ENCODE data around the gene MLLT6. TPM values are rescaled to one million over a fixed set of nuclear protein-coding genes. Genes with fewer than 3 reads are reported as not detected.

MLLT6 gene
- total RNA-seq, 3 donors from 2014 or later, result 90.1 to 164 (median 112) TPM

DNA sequence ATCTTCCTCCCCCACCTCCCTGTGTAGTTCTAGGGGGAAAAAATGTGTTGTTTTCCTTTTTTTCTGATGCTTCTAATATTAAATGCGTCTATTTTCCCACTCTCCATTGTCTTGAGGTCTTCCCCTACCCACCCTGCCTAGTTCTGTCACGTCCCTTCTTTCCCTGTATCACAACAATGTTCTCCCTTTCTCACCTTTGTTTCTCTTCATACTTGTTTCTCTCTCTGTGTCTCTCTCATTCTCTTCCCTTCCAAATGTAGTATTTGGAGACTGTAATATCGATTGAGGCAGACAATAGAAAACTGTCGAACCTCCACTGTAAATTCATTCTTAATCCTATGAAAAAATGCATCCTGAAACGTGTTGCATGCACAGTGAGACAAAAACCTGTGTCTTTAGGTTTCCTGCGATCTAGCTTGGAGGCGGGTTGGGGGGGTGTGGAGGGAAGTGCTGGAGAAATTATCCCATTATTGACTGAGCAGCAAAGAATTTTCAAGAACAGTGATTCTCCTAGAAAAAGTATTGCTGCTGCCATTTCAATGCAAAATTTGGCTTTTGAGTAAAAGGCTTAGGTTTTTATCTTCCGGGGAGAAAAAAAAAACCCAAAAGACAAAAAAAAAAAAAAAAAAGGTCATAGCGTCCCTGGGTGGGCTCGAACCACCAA lies 46.2 kb downstream of the MLLT6 start:
- ATAC-seq (no peak), DNase-seq (peak in 1 of 3 donors; percentile 51)
- intact Hi-C loops (cut with DNase I, micrococcal nuclease), result no loop called here
- Histone ChIP-seq H3K4me3 (peak overlapping the region; percentile 84), H3K4me1 (ENCODE audit: low read depth) (peaks cover 51% of the 10 kb centered on the region), H3K9me3 (no peaks in the 10 kb centered on the region), H3K36me3 (ENCODE audit: low read depth) (peaks cover 9% of the 10 kb centered on the region)
- TF ChIP-seq CTCF (IDR thresholded peaks at IDR 0.05), result no peak

DNA sequence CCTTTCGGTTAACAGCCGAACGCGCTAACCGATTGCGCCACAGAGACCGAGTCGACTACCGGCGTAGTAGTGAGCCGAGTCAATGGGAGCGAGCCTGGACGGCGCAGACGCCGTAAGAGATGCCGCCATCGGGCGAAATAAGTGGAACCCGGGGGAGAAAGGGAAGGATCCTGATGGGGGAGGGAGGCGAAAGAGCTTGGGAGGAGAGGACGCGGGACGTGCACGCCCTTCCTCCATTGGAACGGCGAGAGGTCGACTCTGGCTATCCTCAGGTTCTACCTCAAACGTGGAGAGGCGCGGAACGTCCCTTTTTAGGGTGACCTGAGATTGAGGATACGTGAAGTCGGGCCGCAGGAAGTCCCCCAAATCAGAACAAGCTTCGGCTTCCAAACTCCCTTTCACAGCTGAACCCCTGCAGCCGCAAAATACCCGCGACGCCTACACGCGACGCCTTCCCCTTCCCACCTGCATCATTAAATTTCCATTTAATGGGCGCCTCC lies 46.8 kb downstream of the MLLT6 start:
- Histone ChIP-seq H3K36me3 (ENCODE audit: low read depth) (peaks cover 9% of the 10 kb centered on the region), H3K4me3 (peak overlapping the region; percentile 84), H3K9me3 (no peaks in the 10 kb centered on the region), H3K4me1 (ENCODE audit: low read depth) (peaks cover 46% of the 10 kb centered on the region)
- peak; percentile 88 to 91 (median 89) for DNase-seq
- intact Hi-C loops (cut with DNase I, micrococcal nuclease), result no loop called here
- TF ChIP-seq CTCF (IDR thresholded peaks at IDR 0.05), result no peak
- peak; percentile 49 for ATAC-seq

- Histone ChIP-seq H3K4me3 (peak within 1 kb of the TSS; percentile 84), H3K9me3 (no peaks in the 10 kb centered on the region), H3K4me1 (ENCODE audit: low read depth) (peaks cover 39% of the 10 kb centered on the region), H3K36me3 (ENCODE audit: low read depth) (peaks cover 9% of the 10 kb centered on the region)
- peak; percentile 95 to 99 (median 99) for DNase-seq
- ATAC-seq, result peak; percentile 82
- intact Hi-C loops (cut with DNase I, micrococcal nuclease), result no loop called here
- peak; percentile 12 for TF ChIP-seq CTCF (IDR thresholded peaks at IDR 0.05)
These were observed 47.4 kb downstream of the MLLT6 start, which contains the start of gene PSMB3 for GRCh38 chr17:38752308-38753070. Gene PSMB3 (plus strand): TSS chr17:38752741. CDS start chr17:38752827, 86 bp downstream.

GRCh38 chr17:38753071-38753506 lies 48.0 kb downstream of the MLLT6 start:
- no peak for TF ChIP-seq CTCF (IDR thresholded peaks at IDR 0.05)
- intact Hi-C loops (cut with DNase I, micrococcal nuclease), result no loop called here
- peaks cover 9% of the 10 kb centered on the region for H3K36me3 ChIP-seq (ENCODE audit: low read depth)
- H3K4me3 ChIP-seq, result peak overlapping the region; percentile 84
- ATAC-seq (no peak), DNase-seq (peak in 1 of 3 donors; percentile 35)
- H3K9me3 ChIP-seq, result no peaks in the 10 kb centered on the region
- H3K4me1 ChIP-seq (ENCODE audit: low read depth), result peaks cover 36% of the 10 kb centered on the region

DNA sequence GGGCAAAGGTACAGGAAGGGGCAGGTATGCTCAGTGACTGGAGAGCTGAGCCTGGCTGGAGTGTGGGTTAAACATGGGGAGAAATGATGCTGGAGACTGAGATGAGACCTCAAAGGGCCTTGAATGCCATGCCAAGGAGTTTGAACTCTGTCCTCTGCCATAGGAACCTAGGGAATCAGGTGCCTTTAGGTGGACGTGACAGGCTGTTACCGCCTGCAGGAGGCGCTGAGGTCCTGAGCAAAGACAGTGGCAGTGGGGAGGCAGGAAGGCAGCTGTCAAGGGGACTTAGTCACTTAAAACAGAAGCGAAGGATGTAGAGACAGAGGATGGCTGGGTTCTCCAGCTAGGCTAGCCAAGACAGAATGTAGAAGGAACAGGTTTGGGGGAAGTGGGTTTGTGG lies 56.5 kb downstream of the MLLT6 start:
- H3K9me3 ChIP-seq, result no peaks in the 10 kb centered on the region
- no peak overlapping the region for H3K4me3 ChIP-seq
- ATAC-seq (peak; percentile 56), DNase-seq (peak in 2 of 3 donors; percentile 27 to 42)
- no peaks in the 10 kb centered on the region for H3K4me1 ChIP-seq (ENCODE audit: low read depth)
- no peak for TF ChIP-seq CTCF (IDR thresholded peaks at IDR 0.05)
- peaks cover 12% of the 10 kb centered on the region for H3K36me3 ChIP-seq (ENCODE audit: low read depth)
- intact Hi-C loops (cut with DNase I, micrococcal nuclease), result loop anchor here in 1 of 2 donors (10.0 kb wide), 1 partner anchor 53 kb away; no protein-coding TSS in a partner anchor
